Measurements from ENCODE around the gene PPP1R9B. TPM values are rescaled to one million over a fixed set of nuclear protein-coding genes. Genes with fewer than 3 reads are reported as not detected.

PPP1R9B gene, protein sequence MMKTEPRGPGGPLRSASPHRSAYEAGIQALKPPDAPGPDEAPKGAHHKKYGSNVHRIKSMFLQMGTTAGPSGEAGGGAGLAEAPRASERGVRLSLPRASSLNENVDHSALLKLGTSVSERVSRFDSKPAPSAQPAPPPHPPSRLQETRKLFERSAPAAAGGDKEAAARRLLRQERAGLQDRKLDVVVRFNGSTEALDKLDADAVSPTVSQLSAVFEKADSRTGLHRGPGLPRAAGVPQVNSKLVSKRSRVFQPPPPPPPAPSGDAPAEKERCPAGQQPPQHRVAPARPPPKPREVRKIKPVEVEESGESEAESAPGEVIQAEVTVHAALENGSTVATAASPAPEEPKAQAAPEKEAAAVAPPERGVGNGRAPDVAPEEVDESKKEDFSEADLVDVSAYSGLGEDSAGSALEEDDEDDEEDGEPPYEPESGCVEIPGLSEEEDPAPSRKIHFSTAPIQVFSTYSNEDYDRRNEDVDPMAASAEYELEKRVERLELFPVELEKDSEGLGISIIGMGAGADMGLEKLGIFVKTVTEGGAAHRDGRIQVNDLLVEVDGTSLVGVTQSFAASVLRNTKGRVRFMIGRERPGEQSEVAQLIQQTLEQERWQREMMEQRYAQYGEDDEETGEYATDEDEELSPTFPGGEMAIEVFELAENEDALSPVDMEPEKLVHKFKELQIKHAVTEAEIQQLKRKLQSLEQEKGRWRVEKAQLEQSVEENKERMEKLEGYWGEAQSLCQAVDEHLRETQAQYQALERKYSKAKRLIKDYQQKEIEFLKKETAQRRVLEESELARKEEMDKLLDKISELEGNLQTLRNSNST
- total RNA-seq (2022; extraction: Qiagen RNA extraction): 46.7 to 50.9 TPM (median 47.8 TPM) in 5 replicates

DNA sequence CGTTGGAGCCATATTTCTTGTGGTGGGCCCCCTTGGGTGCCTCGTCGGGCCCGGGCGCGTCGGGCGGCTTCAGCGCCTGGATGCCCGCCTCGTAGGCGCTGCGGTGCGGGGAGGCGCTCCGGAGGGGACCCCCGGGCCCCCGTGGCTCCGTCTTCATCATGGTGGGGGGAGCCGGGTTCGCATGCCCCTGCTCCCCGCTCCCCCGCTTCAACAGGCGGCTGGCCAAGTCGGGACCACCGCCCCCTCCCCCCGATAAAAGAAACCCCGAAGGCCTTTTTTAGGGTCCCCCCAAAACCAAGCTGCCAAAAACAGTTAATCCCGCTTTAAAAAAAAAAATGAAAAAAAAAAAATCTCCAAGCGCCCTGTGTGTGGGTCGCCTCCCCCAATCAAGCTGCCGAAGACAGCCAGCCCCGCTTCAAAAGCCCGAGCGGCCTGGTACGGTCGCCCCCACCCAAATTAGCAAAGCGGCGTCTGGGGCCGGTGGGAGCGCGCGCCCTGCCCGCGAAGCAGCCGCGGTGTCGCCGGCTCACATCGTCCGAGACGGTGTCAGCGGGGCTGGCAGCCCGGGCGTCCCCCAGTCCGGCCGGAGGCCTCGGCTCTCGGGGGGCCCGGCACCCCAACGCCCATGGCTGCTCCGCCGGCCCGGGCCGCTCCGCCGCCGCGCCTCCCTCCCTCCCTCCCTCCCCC lies at the start of gene PPP1R9B:
Gene PPP1R9B (minus strand): TSS at position 324 of the 687 bp plus-strand sequence. CDS start 164 bp downstream, at position 160.

DNA sequence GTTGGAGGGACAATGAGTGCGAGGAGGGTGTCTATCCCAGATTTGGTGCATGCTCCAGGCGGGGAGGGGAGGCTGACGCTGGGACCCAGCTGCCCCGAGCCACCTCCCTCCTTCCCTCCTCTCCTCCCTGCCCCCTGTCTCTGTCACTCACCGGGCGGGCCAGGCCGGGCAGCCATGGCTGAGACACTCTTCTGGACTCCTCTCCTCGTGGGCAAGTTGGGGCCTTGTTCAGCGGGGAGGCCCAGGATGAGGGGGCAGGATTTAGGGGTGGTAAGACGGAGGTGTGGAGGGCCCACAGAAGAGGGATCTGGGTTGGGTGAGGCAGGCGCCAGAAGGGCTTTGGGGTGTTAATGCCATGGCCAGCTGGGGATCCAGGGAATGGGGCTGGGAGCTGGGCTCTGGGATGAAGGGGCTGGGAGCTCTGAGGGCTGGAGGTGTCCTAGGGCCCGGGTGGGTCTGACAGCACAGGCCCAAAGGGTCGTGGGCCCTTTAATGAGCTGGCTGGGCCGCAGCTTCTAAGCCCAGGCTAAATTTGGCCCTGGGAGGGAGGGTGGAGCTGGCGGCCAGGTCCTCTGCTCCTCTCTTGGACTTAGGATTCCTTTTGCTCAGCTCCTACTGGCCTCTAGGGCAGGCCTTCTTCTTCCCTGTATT lies 15.5 kb upstream of the PPP1R9B start, which contains the start of gene SGCA:
Gene SGCA (plus strand): TSS at position 139 of the 651 bp plus-strand sequence. CDS start 36 bp downstream, at position 175.

DNA sequence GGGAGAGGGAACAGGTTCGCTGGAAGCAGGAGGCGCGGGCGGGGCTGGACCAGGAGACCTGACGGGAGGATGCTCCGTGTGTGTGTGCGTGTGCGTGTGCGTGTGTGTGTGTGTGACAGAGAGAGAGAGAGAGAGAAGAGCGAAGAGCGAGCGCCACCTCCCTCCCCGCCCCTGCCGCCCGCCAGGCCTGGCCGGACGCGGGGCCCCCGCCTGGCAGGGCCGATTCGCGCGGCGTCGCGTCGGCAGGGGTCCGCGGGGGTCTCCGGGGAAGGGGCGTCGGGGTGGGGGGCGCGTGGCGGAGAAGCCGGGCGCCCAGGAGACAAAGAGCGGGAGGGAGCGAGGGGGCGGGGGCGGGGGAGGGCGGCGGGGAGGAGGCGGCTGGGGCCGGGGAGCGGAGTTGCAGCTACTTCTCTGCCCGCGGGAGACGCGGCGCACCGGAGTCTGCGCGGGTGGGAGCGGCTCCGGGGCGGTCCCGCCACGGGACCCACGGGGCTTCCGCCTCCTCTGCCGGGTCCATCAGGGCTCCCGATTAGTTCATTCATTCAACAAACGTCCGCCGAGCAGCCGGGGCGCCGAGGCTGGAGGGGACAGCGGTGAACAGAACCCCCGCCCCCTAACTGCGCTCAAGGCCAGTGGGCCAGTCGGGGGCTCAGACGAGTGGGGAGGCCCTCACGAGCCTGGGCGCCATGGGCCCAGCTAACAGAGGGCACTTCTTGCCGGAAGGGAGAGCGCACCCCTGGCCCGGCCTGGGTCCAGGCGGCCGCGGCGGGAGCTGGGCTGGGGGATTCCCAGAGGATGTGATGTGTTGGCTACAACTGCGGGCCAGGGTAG lies 20.5 kb downstream of the PPP1R9B start, which contains the start of gene SAMD14:
Gene SAMD14 (minus strand): TSS at position 433 of the 831 bp plus-strand sequence. CDS start 5,201 bp downstream, outside the sequence.

DNA sequence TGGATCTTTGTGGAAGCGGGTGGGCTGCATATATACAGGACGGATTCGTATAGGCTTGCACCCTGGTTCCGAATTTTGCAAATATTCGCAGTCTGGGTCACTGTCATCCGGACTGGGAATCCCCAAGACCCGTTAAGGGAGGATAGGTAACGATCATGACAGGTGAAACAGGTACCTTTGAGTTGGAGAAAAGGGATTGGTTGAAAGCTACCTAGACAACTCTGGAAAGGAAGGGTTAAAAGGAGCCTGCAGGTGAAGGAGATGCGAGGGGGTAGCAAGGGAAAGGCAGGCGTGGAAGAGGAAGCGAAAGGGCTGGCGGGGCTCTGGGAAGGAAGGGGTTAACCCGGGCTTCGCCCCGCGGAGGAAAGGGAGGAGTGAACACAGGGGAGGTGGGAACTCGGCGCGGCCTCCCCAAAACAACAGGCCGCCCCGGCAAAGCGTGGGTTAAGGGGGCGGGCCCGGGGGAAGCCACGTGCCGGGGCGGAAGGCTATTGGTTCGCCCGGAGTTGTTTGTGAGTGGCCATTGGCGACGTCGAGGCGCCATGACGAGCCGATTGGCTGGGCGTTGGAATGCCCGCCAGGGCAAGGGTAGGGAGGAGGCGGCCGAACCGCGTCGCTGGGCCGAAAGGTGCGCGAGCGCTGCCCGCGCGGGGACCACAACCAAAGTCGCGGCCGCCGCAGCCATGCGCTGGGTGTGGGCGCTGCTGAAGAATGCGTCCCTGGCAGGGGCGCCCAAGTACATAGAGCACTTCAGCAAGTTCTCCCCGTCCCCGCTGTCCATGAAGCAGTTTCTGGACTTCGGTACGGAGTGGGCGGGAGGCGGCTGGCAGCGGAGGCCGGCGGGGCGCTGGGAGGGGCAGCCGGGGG lies 55.5 kb downstream of the PPP1R9B start, which contains the start of gene PDK2:
Gene PDK2 (plus strand): TSS at position 599 of the 867 bp plus-strand sequence. CDS start 85 bp downstream, at position 684.

Other genes starting within 250 kb of the PPP1R9B start
- gene DLX4, start 181.5 kb downstream of the PPP1R9B start, total RNA-seq (2022; extraction: Qiagen RNA extraction): 1.8 to 2.9 TPM (median 2.7 TPM) in 5 replicates
- 0.05 to 0.16 TPM (median 0.07 TPM) in 4 of 5 replicates, not detected in the other for gene DLX3, start 155.5 kb downstream of the PPP1R9B start, total RNA-seq (2022; extraction: Qiagen RNA extraction)
- gene ITGA3, start 94.6 kb downstream of the PPP1R9B start, total RNA-seq (2022; extraction: Qiagen RNA extraction): 360 to 414 TPM (median 396 TPM) in 5 replicates
- gene PDK2, start 55.3 kb downstream of the PPP1R9B start, total RNA-seq (2022; extraction: Qiagen RNA extraction): 13.8 to 17.7 TPM (median 15.1 TPM) in 5 replicates
- gene SAMD14, start 20.5 kb downstream of the PPP1R9B start, total RNA-seq (2022; extraction: Qiagen RNA extraction): 0.35 to 0.56 TPM (median 0.37 TPM) in 5 replicates
- 1.1 to 2.9 TPM (median 1.7 TPM) in 5 replicates for gene SGCA, start 15.3 kb upstream of the PPP1R9B start, total RNA-seq (2022; extraction: Qiagen RNA extraction)
- gene COL1A1, start 51.0 kb upstream of the PPP1R9B start, total RNA-seq (2022; extraction: Qiagen RNA extraction): 4.5 to 10.2 TPM (median 8.8 TPM) in 5 replicates
- 14.9 to 23.2 TPM (median 16.1 TPM) in 5 replicates for gene TMEM92, start 123.8 kb upstream of the PPP1R9B start, total RNA-seq (2022; extraction: Qiagen RNA extraction)
- 17.9 to 22.2 TPM (median 21.9 TPM) in 5 replicates for gene XYLT2, start 195.4 kb upstream of the PPP1R9B start, total RNA-seq (2022; extraction: Qiagen RNA extraction)
- gene MRPL27, start 222.5 kb upstream of the PPP1R9B start, total RNA-seq (2022; extraction: Qiagen RNA extraction): 135 to 165 TPM (median 141 TPM) in 5 replicates
- 15.6 to 16.3 TPM (median 16.0 TPM) in 5 replicates for gene EME1, start 222.6 kb upstream of the PPP1R9B start, total RNA-seq (2022; extraction: Qiagen RNA extraction)
- 230 to 265 TPM (median 238 TPM) in 5 replicates for gene LRRC59, start 246.8 kb upstream of the PPP1R9B start, total RNA-seq (2022; extraction: Qiagen RNA extraction)

Measured in A549 treated with Hydrocortisone at 1 μM for 4 hours (cell line).